Fibroblast of lung (primary cell): Measurements from ENCODE around the gene ZDHHC12. TPM values are rescaled to one million over a fixed set of nuclear protein-coding genes. Genes with fewer than 3 reads are reported as not detected.

Source experiments
- DNase-seq, 2 donors: peaks; one replicate each; pipeline versions ENCODE4 v3.0.0 to v3.0.0-alpha.2; 2010; ENCODE audit warnings: low read depth in 2 of 2
- H2AFZ ChIP-seq: 2 replicates; pipeline ENCODE4 v1.5.1; 2012; ENCODE audit warnings: low read length, control low read depth, inconsistent platforms
- H3K27ac ChIP-seq: 2 replicates; pipeline ENCODE4 v1.5.1; 2011; ENCODE audit warnings: low read length, control low read depth; ENCODE audit not compliant: insufficient read depth
- H3K27me3 ChIP-seq: 2 replicates; pipeline ENCODE4 v1.5.1; 2011; ENCODE audit warnings: mild to moderate bottlenecking, low read length; ENCODE audit not compliant: control insufficient read depth, insufficient read depth
- H3K36me3 ChIP-seq: 2 replicates; pipeline ENCODE4 v1.5.1; 2011; ENCODE audit warnings: low read length; ENCODE audit not compliant: control insufficient read depth, insufficient read depth
- H3K4me1 ChIP-seq: 2 replicates; pipeline ENCODE4 v1.5.1; 2011; ENCODE audit warnings: low read length; ENCODE audit not compliant: control insufficient read depth, insufficient read depth; ENCODE audit errors: extremely low read depth
- H3K4me2 ChIP-seq: 2 replicates; pipeline ENCODE4 v1.5.1; 2011; ENCODE audit warnings: low read length, control low read depth; ENCODE audit not compliant: insufficient read depth; ENCODE audit errors: extremely low read depth
- H3K4me3 ChIP-seq, 4 experiments: fragments of 200-600 bp in 1 of 4; sonication (generic) in 1 of 4; replicated peaks in 1 of 4; 2 replicates each; pipeline ENCODE4 v1.5.1; 2011 to 2016; ENCODE audit warnings: low read length in 4 of 4, low read depth in 3 of 4, mild to moderate bottlenecking in 3 of 4, control low read depth in 2 of 4, inconsistent platforms in 1 of 4, mixed read lengths in 1 of 4; ENCODE audit not compliant: insufficient read depth in 1 of 4; ENCODE audit errors: control extremely low read depth in 1 of 4
- H3K79me2 ChIP-seq: 2 replicates; pipeline ENCODE4 v1.5.1; 2012; ENCODE audit warnings: mild to moderate bottlenecking, low read length, inconsistent platforms; ENCODE audit not compliant: control insufficient read depth, insufficient read depth
- H3K9ac ChIP-seq: 2 replicates; pipeline ENCODE4 v1.5.1; 2011; ENCODE audit warnings: mild to moderate bottlenecking, low read length, control low read depth; ENCODE audit not compliant: insufficient read depth
- H3K9me3 ChIP-seq: 2 replicates; pipeline ENCODE4 v1.5.1; 2012; ENCODE audit warnings: low read depth, low read length; ENCODE audit not compliant: control insufficient read depth, insufficient read depth
- H4K20me1 ChIP-seq: 2 replicates; pipeline ENCODE4 v1.5.1; 2011; ENCODE audit warnings: low read length; ENCODE audit not compliant: control insufficient read depth, insufficient read depth; ENCODE audit errors: extremely low read depth
- EZH2 ChIP-seq: IDR thresholded peaks from 2 replicates; pipeline ENCODE4 v1.5.1; 2012; ENCODE audit warnings: low read length, control low read depth, mild to moderate bottlenecking; ENCODE audit errors: missing control alignments
- polyA plus RNA-seq, 2 donors: library from polyadenylated mRNA; depleted of rRNA in 1 of 2; stranded (reverse) in 1 of 2; unstranded in 1 of 2; fragments of >200 nt; gene quantifications; 2 replicates each; pipeline ENCODE4 v1.2.1, GENCODE V29; 2011 to 2012; ENCODE audit warnings: missing spikeins in 1 of 2
- total RNA-seq: library from RNA; depleted of rRNA; stranded (reverse); fragments of >200 nt; gene quantifications from 2 replicates; pipeline ENCODE4 v1.2.1, GENCODE V29; 2014
- TF ChIP-seq, protein P1 (sequence below), 2 donors: IDR thresholded peaks in 1 of 2; conservative IDR thresholded peaks in 1 of 2; 1 replicate in 1 of 2; 2 replicates in 1 of 2; pipeline ENCODE4 v1.5.1; 2011 to 2012; ENCODE audit warnings: low read length in 2 of 2, control low read depth in 1 of 2, inconsistent platforms in 1 of 2, low read depth in 1 of 2, mild to moderate bottlenecking in 1 of 2

Gene ZDHHC12
- total and polyA plus RNA-seq, 2 donors (not counting 1 experiment from before 2014, with no cell fraction given), result 19.1 to 39.0 TPM

DNA sequence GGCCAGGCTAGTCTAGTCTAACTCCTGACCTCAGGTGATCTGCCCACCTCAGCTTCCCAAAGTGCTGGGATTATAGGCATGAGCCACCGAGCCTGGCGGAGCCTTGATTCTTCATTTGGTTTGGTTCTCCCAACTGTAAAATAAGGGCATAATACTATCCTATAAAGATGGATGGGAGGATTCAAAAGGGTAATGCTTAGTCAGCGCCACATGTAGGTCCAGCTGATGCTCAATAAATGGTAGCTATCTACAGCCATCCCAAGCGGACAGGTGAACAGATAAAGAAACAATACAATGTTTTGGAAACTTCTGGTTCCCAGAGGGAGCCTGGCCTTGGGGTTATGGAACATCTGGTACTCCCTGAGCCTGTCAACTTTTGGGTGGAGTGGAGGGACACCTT, 48.5 kb downstream of the ZDHHC12 start:
- no peaks in the 10 kb centered on the region for H3K9me3 ChIP-seq
- TF ChIP-seq EZH2, result no peak
- TF ChIP-seq, protein P1, sequence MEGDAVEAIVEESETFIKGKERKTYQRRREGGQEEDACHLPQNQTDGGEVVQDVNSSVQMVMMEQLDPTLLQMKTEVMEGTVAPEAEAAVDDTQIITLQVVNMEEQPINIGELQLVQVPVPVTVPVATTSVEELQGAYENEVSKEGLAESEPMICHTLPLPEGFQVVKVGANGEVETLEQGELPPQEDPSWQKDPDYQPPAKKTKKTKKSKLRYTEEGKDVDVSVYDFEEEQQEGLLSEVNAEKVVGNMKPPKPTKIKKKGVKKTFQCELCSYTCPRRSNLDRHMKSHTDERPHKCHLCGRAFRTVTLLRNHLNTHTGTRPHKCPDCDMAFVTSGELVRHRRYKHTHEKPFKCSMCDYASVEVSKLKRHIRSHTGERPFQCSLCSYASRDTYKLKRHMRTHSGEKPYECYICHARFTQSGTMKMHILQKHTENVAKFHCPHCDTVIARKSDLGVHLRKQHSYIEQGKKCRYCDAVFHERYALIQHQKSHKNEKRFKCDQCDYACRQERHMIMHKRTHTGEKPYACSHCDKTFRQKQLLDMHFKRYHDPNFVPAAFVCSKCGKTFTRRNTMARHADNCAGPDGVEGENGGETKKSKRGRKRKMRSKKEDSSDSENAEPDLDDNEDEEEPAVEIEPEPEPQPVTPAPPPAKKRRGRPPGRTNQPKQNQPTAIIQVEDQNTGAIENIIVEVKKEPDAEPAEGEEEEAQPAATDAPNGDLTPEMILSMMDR (conservative IDR thresholded peaks at IDR 0.05 in 1 of 2, IDR thresholded peaks at IDR 0.05 in 1 of 2; ENCODE audit: low read depth in 1 of 2, low read length in 2 of 2), result no peak
- no peak overlapping the region for H2AFZ ChIP-seq
- no peak overlapping the region for H3K9ac ChIP-seq
- H3K79me2 ChIP-seq, result no peaks in the 10 kb centered on the region
- no peak overlapping the region for H3K4me3 ChIP-seq
- H3K27ac ChIP-seq, result no peak overlapping the region
- H4K20me1 ChIP-seq, result no peaks in the 10 kb centered on the region
- no peak overlapping the region for H3K4me2 ChIP-seq
- no peaks in the 10 kb centered on the region for H3K4me1 ChIP-seq
- H3K36me3 ChIP-seq, result no peaks in the 10 kb centered on the region
- no peak for DNase-seq
- no peaks in the 10 kb centered on the region for H3K27me3 ChIP-seq

Other genes with a start within 250 kb of the ZDHHC12 start
- 22.1 and 23.6 TPM in 2 replicates for gene GLE1, start 219.4 kb downstream of the ZDHHC12 start, total RNA-seq
- gene GLE1, start 219.4 kb downstream of the ZDHHC12 start, polyA plus RNA-seq, result 14.7 and 26.7 TPM in 2 replicates
- gene SPTAN1, start 171.5 kb downstream of the ZDHHC12 start, total RNA-seq, result 229 and 518 TPM in 2 replicates
- gene SPTAN1, start 171.5 kb downstream of the ZDHHC12 start, polyA plus RNA-seq, result 189 and 207 TPM in 2 replicates
- 35.7 and 41.5 TPM in 2 replicates for gene DYNC2I2, start 67.3 kb downstream of the ZDHHC12 start, total RNA-seq
- 13.2 and 26.1 TPM in 2 replicates for gene DYNC2I2, start 67.3 kb downstream of the ZDHHC12 start, polyA plus RNA-seq
- gene SET, start 34.9 kb downstream of the ZDHHC12 start, total RNA-seq, result 456 and 503 TPM in 2 replicates
- gene SET, start 34.9 kb downstream of the ZDHHC12 start, polyA plus RNA-seq, result 256 and 288 TPM in 2 replicates
- 1.3 and 1.7 TPM in 2 replicates for gene PKN3, start 21.6 kb downstream of the ZDHHC12 start, total RNA-seq
- 1.8 and 4.6 TPM in 2 replicates for gene PKN3, start 21.6 kb downstream of the ZDHHC12 start, polyA plus RNA-seq
- gene ZER1, start 47.8 kb upstream of the ZDHHC12 start, total RNA-seq, result 16.7 and 26.3 TPM in 2 replicates
- 18.5 and 21.5 TPM in 2 replicates for gene ZER1, start 47.8 kb upstream of the ZDHHC12 start, polyA plus RNA-seq
- gene TBC1D13, start 63.1 kb upstream of the ZDHHC12 start, total RNA-seq, result 7.4 and 9.2 TPM in 2 replicates
- 20.6 and 24.9 TPM in 2 replicates for gene TBC1D13, start 63.1 kb upstream of the ZDHHC12 start, polyA plus RNA-seq
- gene ENDOG, start 94.4 kb upstream of the ZDHHC12 start, total RNA-seq, result 15.5 and 22.9 TPM in 2 replicates
- gene ENDOG, start 94.4 kb upstream of the ZDHHC12 start, polyA plus RNA-seq, result 5.2 and 9.6 TPM in 2 replicates
- 7.4 and 8.7 TPM in 2 replicates for gene SPOUT1, start 105.7 kb upstream of the ZDHHC12 start, total RNA-seq
- gene SPOUT1, start 105.7 kb upstream of the ZDHHC12 start, polyA plus RNA-seq, result 9.0 and 18.1 TPM in 2 replicates
- 7.4 and 12.4 TPM in 2 replicates for gene KYAT1, start 157.8 kb upstream of the ZDHHC12 start, total RNA-seq
- gene KYAT1, start 157.8 kb upstream of the ZDHHC12 start, polyA plus RNA-seq, result 4.7 and 6.2 TPM in 2 replicates
- 26.1 and 28.5 TPM in 2 replicates for gene LRRC8A, start 158.0 kb upstream of the ZDHHC12 start, total RNA-seq
- 35.4 and 45.0 TPM in 2 replicates for gene LRRC8A, start 158.0 kb upstream of the ZDHHC12 start, polyA plus RNA-seq
- 12.3 and 20.0 TPM in 2 replicates for gene PHYHD1, start 196.9 kb upstream of the ZDHHC12 start, total RNA-seq
- 9.8 and 17.7 TPM in 2 replicates for gene PHYHD1, start 196.9 kb upstream of the ZDHHC12 start, polyA plus RNA-seq
- 24.9 and 29.9 TPM in 2 replicates for gene DOLK, start 223.5 kb upstream of the ZDHHC12 start, total RNA-seq
- gene DOLK, start 223.5 kb upstream of the ZDHHC12 start, polyA plus RNA-seq, result 31.4 and 37.5 TPM in 2 replicates
- gene NUP188, start 223.6 kb upstream of the ZDHHC12 start, total RNA-seq, result 28.5 and 31.4 TPM in 2 replicates
- gene NUP188, start 223.6 kb upstream of the ZDHHC12 start, polyA plus RNA-seq, result 28.8 and 65.8 TPM in 2 replicates